DMS153 (cell line): ENCODE results near the gene BHLHE23.

ENCODE experiments used
- DNase-seq: peaks from one replicate; lab custom pipeline; 2025; lab: John Stamatoyannopoulos, UW

The BHLHE23 gene

GRCh38 chr20:63025534-63026331, 19.0 kb upstream of the BHLHE23 start:
- DNase-seq, result peak; percentile 15

GRCh38 chr20:63024573-63025392, 18.0 kb upstream of the BHLHE23 start:
- no peak for DNase-seq

GRCh38 chr20:63023936-63024571, 17.3 kb upstream of the BHLHE23 start:
- no peak for DNase-seq

- DNase-seq, result no peak
Observed at GRCh38 chr20:63023071-63023935, 16.5 kb upstream of the BHLHE23 start.

DNA sequence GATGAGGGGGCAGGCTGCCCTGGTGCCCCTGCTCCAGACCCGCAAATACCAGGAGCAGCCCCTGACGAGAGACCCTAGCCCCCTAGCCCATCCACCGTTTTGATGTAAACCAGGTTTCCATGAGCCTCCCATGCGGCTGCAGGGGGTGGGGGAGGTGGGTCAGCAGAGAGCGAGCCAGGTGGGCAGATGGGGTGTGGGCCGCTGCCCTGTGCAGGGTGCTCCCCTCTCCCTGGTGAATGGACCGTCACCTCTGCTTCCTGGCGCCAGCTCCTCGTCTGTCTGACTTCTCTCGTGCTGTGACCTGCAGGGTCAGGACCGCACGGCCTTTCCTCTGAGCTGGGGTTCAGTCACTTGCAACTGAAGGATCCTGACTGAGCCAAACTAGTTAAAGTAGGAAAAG, 15.7 kb upstream of the BHLHE23 start:
- no peak for DNase-seq

- DNase-seq, result no peak
Observed at GRCh38 chr20:63021356-63022321, 14.9 kb upstream of the BHLHE23 start.

DNA sequence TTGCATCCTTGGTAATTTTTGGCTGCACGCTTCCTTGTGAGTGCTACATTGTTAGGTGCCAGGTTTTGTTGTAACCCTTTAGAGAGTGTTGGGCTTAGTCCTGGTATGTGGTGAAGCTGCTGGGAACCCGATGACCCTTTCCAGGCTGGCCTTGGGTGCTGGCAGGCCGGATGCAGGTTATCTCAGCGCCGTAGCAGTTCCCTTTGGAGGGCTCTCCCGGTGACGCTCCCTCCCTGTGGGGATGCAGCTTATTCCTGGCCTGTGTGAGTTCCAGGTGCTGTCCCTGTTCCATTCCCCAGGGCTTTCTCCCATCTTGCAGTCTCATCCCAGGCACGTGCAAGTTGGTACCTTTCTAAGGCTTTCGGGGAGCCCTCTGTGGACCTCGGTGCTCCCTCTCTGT, 13.9 kb upstream of the BHLHE23 start:
- no peak for DNase-seq

DNA sequence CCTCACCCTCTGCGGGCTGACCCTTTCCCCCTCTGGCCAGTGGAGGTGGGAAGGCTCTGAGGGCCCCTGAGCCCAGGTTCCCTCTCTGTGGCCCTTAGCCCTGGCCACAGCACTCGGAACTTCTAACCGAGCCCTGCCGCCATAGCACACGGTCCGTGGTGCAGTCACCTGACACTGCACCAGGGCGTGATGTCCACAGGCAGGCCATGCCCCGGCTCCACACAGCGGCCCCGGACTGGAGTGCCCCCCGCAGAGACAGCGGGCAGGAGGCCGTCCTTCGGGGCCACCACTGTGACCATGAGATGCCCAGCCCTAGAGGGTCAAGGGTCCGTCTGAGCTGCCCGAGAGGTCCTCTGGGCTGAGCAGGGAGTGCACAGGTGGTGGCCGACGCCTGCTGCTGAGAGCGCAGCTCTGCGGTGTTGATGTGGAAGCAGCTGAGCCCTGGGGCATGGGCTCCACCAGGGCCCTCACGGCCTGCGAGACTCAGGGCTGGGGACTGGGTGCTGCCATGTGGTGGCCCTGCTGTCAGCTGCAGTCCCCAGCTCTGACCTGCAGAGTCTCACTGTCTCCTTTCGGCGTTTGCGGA, 11.2 kb upstream of the BHLHE23 start:
- no peak for DNase-seq

- DNase-seq, result no peak
Observed at GRCh38 chr20:63017076-63017825, 10.5 kb upstream of the BHLHE23 start.

- no peak for DNase-seq
Observed at GRCh38 chr20:63016514-63017075, 9.8 kb upstream of the BHLHE23 start.

DNA sequence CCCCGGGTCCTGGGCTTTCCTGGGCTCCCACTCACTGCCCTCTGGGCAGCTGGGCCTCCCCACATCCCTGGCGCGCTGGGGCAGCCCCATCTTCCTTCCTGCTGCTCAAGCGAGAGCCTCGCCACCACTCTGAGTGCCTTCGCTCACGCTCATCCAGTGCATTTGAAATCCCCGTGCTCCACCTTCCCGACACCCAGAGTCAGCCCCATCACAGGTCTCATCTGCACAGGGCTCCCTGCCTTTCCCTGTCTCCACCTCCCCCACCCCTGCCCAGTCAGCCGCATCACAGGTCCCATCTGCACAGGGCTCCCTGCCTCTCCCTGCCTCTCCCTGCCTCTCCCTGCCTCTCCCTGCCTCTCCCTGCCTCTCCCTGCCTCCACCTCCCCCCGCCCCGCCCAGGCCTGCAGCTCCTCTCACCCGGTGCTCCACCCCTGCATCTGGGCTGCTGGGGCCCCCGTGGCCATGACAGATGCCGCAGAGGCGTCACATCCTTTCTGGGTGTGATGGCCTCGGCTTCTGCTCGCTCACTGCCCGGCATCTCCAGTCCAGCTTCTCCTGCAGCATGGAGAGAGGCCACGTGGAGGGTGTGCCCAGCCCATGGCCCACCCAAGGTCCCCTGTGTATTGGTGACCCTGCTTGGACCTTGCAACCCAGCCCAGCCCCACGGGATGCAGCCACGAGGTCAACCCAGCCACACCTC, 9.0 kb upstream of the BHLHE23 start:
- no peak for DNase-seq

- no peak for DNase-seq
Observed at GRCh38 chr20:63015147-63015661, 8.4 kb upstream of the BHLHE23 start.

- DNase-seq, result peak; percentile 28
Observed at GRCh38 chr20:63014710-63015109, 7.9 kb upstream of the BHLHE23 start.

DNA sequence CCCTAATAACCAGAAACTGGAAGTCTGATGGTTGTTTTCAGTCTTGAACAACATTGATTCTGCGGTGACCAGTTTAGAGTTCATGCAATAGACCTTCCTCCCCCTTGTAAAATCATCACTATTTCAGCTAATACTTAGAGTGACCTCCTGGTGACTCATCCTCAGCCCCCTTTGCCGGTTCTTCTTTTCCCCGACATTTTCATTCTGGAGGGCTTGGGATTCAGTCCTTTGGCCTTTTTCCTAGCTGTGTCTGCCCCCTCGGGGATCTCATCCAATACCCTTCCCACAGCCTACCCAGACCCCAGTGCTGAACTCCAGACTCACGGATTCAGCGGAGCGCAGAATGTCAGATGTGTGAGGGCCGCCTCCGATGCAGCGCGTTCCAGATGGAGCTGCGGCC, 7.5 kb upstream of the BHLHE23 start:
- no peak for DNase-seq

- no peak for DNase-seq
Observed at GRCh38 chr20:63013207-63013606, 6.4 kb upstream of the BHLHE23 start.

DNA sequence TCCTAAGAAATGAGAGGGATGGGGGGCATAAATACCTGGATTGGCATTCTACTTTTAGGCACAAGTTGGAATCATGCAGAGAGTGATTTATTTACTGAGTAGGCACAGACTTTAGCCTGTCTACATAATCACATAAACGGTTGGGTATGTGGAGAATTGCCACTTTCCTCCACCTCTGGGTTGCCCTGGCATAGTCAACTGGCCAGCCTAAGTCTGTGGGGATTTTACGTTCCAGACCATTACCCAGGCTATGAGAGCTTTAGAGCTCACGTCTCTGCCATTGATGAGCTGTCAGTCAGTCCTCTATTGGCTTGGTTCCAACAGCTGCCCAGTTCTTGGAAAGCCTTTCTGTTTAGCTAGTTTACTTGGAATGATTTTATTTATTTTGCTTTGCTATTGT, 5.0 kb upstream of the BHLHE23 start:
- no peak for DNase-seq

GRCh38 chr20:63009988-63010769, 3.4 kb upstream of the BHLHE23 start:
- DNase-seq, result peak; percentile 19
